ENCODE results near the gene GAPDHS.

The GAPDHS gene

GRCh38 chr19:35558400-35559280 is 25.4 kb downstream of the GAPDHS start:
- no peak for DNase-seq

- peak; percentile 15 to 27 for DNase-seq
Measured at GRCh38 chr19:35559281-35559659, 26.0 kb downstream of the GAPDHS start.

- no peak for DNase-seq
Measured at GRCh38 chr19:35559781-35560180, 26.5 kb downstream of the GAPDHS start.

GRCh38 chr19:35560271-35560670 is 27.0 kb downstream of the GAPDHS start:
- no peak for DNase-seq

GRCh38 chr19:35560677-35561076 is 27.4 kb downstream of the GAPDHS start:
- DNase-seq, result no peak

- no peak for DNase-seq
Measured at GRCh38 chr19:35561436-35561835, 28.2 kb downstream of the GAPDHS start.

GRCh38 chr19:35562336-35562735 is 29.1 kb downstream of the GAPDHS start:
- no peak for DNase-seq

- DNase-seq, result no peak
Measured at GRCh38 chr19:35562776-35563175, 29.5 kb downstream of the GAPDHS start.

- DNase-seq, result no peak
Measured at GRCh38 chr19:35563207-35563829, 30.1 kb downstream of the GAPDHS start, which contains the start of gene ATP4A. TSS of gene ATP4A (minus strand) at chr19:35563658. CDS start at chr19:35563629, 29 bp downstream.

GRCh38 chr19:35565016-35565856 is 32.0 kb downstream of the GAPDHS start:
- DNase-seq, result no peak

- DNase-seq, result no peak
Measured at GRCh38 chr19:35566738-35567137, 33.5 kb downstream of the GAPDHS start.

- no peak for DNase-seq
Measured at GRCh38 chr19:35569281-35569781, 36.1 kb downstream of the GAPDHS start.

- no peak for DNase-seq
Measured at GRCh38 chr19:35571406-35571965, 38.2 kb downstream of the GAPDHS start.

GRCh38 chr19:35577918-35578317 is 44.7 kb downstream of the GAPDHS start:
- DNase-seq, result no peak

GRCh38 chr19:35578707-35579106 is 45.5 kb downstream of the GAPDHS start:
- no peak for DNase-seq

GRCh38 chr19:35582760-35583159 is 49.5 kb downstream of the GAPDHS start:
- DNase-seq, result no peak

- DNase-seq, result no peak
Measured at GRCh38 chr19:35585848-35586247, 52.6 kb downstream of the GAPDHS start, which contains the start of gene PMIS2. TSS of gene PMIS2 (plus strand) at chr19:35586173. CDS start at chr19:35586260, 87 bp downstream.

- no peak for DNase-seq
Measured at GRCh38 chr19:35587321-35587720, 54.1 kb downstream of the GAPDHS start.

GRCh38 chr19:35590875-35591274 is 57.6 kb downstream of the GAPDHS start:
- no peak for DNase-seq

GRCh38 chr19:35592226-35592625 is 59.0 kb downstream of the GAPDHS start:
- DNase-seq, result peak; percentile 48 to 73

Data from Kasumi-1 (cell line).